Measurements from ENCODE around the gene CAMK2G.
A peak's percentile ranks its signal among the peaks of the same experiment; 100 is the strongest.
"Not testable (repeated sequence)": the region's sequence is repeated elsewhere in the genome, so short reads cannot be mapped to it uniquely, and the experiment has no call there.

Gene CAMK2G

DNA sequence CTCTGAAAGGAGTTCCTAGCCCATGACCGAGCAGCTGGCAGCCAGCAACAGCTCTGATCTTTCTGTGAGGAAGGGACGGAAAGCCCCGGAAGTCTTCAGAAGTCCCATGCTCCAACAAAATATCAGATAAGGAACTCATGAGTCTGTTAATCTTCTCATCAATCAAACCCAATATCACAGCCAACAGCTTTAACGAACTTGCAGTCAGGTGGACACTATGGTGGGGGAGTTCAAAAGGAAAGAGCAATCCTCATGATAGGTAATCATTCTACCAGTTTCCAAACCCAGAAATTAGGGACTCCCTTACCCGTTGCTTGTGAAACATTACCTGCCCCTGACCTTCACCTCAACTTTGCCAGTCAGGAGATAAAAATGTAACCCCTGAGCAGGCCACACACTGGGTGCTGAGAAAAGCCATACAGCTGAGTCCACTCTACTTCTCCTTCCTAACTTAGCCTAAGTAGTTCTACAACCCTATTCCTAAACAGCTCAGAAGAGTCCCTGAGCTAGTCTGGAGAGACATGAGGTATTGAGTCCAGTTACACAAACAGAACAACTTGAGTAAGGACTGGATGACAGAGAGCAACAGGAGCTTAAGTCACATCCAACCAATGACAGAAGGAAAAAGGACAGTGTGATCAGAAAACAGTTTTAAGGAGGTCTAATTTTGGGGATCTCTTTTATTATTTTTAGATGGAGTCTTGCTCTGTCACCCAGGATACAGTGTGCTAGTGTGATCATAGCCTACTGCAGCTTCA, 65.1 kb downstream of the CAMK2G start:
- no peak for DNase-seq

- DNase-seq: peak; percentile 15
These were observed 66.1 kb downstream of the CAMK2G start for GRCh38 chr10:73808021-73808815.

- peak; percentile 11 for DNase-seq
These were observed 66.9 kb downstream of the CAMK2G start for GRCh38 chr10:73807471-73807870.

GRCh38 chr10:73806176-73806950, 68.0 kb downstream of the CAMK2G start:
- DNase-seq: no peak

- no peak for DNase-seq
These were observed 70.6 kb downstream of the CAMK2G start for GRCh38 chr10:73803680-73804286.

- no peak for DNase-seq
These were observed 71.9 kb downstream of the CAMK2G start for GRCh38 chr10:73802276-73802991.

DNA sequence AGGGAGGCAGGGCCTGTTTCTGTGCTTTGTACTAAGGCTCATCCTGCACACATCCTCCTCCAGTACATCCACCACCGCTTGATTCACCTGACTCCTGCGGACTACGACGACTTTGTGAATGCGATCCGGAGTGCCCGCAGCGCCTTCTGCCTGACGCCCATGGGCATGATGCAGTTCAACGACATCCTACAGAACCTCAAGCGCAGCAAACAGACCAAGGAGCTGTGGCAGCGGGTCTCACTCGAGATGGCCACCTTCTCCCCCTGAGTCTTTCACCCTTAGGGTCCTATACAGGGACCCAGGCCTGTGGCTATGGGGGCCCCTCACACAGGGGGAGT, 73.1 kb downstream of the CAMK2G start:
- no peak for DNase-seq

DNA sequence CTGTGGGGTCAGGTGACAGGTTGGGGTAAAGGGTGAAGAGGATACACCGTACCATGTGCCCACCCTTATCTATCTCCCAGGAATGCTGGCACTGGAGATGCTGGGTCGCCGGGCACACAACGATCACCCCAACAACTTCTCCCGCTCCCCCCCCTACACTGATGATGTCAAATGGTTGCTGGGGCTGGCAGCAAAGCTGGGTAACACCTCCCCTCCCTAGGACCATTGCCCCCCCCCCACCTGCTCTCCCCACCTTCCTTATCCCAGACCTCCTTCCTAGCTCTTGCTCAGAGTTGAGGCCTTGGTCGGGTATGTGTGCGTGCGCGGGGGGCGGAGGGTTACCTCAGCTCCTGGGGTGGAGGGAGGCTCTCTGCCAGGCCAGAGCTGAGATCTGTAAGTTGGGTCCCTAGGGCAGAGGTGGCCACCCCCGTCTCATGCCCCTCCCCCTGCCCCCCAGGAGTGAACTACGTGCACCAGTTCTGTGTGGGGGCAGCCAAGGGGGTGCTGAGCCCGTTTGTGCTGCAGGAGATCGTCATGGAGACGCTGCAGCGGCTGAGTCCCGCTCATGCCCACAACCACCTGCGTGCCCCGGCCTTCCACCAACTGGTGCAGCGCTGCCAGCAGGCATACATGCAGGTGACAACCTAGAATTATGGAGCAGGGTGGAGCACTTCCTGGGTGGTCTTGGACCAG, 73.6 kb downstream of the CAMK2G start:
- no peak for DNase-seq

GRCh38 chr10:73799899-73800559, 74.3 kb downstream of the CAMK2G start:
- no peak for DNase-seq

DNA sequence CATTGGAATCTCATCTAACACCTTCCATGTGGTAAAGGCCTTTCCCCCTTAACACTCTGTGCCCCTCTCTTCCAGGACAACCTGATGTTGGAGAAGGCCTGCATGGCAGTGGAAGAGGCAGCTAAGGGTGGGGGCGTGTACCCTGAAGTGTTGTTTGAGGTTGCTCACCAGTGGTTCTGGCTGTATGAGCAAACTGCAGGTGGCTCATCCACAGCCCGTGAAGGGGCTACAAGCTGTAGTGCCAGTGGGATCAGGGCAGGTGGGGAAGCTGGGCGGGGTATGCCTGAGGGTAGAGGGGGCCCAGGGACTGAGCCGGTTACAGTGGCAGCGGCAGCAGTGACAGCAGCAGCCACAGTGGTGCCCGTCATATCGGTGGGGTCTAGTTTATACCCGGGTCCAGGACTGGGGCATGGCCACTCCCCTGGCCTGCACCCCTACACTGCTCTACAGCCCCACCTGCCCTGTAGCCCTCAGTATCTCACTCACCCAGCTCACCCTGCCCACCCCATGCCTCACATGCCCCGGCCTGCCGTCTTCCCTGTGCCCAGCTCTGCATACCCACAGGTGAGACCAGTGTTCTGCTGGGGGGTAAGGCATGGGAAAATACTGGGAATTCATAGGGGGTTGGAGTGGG, 75.3 kb downstream of the CAMK2G start:
- DNase-seq: no peak

GRCh38 chr10:73798087-73798486, 76.3 kb downstream of the CAMK2G start:
- DNase-seq: no peak

DNA sequence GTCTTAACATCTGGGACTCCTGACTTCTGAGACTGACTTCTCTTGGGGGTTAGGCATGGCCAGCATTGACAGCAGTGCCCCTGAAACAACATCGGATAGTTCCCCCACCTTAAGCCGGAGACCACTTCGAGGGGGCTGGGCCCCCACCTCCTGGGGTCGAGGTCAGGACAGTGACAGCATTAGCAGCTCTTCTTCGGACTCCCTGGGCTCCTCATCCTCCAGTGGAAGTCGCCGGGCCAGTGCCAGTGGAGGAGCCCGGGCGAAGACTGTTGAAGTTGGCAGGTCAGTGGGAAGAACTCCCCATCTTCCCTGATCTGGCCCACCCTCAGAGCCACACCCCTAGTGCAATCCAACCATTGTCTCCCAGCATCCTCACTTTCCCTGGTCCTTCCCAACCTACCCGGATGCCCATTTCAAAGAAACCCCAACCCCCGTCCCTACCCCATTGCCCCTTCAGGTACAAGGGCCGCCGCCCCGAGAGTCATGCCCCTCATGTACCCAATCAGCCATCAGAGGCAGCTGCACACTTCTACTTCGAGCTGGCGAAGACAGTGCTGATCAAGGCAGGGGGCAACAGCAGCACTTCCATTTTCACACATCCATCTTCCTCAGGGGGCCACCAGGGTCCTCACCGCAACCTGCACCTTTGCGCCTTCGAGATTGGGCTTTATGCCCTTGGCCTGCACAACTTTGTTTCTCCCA, 76.9 kb downstream of the CAMK2G start:
- DNase-seq: no peak

GRCh38 chr10:73796766-73797165, 77.6 kb downstream of the CAMK2G start:
- DNase-seq: no peak

GRCh38 chr10:73796035-73796434, 78.3 kb downstream of the CAMK2G start:
- not testable (repeated sequence) for DNase-seq

DNA sequence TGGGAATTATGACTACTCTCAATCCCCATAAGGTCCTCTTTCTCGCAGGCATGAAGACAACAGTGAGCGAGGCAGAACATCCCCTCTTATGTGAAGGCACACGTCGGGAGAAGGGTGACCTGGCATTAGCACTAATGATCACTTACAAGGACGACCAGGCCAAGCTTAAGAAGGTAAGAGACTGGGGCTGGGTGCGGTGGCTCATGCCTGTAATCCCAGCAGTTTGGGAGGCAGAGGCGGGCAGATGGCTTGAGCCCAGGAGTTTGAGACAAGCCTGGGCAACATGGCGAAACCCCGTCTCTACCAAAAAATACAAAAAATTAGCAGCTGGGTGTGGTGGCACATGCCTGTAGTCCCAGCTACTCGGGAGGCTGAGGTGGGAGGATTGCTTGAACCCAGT, 78.9 kb downstream of the CAMK2G start:
- DNase-seq: not testable (repeated sequence)

GRCh38 chr10:73793456-73793855, 80.9 kb downstream of the CAMK2G start:
- DNase-seq: no peak

DNA sequence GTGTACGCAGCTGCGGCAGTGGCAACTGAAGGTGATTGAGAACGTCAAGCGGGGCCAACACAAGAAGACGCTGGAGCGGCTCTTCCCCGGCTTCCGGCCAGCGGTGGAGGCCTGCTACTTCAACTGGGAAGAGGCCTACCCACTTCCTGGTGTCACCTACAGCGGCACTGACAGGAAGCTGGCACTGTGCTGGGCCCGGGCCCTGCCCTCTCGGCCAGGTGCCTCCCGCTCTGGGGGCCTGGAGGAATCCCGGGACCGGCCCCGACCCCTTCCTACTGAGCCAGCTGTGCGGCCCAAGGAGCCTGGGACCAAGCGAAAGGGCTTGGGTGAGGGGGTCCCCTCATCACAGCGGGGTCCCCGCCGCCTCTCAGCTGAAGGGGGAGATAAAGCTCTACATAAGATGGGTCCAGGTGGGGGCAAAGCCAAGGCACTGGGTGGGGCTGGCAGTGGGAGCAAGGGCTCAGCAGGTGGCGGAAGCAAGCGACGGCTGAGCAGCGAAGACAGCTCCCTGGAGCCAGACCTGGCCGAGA, 82.4 kb downstream of the CAMK2G start:
- DNase-seq: no peak

- no peak for DNase-seq
These were observed 83.3 kb downstream of the CAMK2G start for GRCh38 chr10:73790886-73791625.

DNA sequence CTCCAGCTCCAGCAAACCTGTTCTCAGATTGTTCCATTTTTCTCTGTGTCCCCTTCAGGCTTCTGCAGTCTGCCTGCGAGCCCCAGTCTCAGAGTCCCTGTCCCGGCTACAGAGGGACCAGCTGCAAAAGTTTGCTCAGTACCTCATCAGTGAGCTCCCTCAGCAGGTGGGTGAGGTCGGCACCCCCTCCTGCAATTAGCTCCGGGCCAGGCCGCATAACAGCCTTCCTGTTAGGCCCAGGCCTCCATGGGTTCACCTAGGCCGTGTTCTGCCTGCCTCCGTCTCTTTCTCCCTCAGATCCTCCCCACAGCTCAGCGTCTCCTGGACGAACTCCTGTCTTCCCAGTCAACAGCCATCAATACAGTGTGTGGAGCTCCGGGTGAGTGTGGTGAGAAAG, 84.7 kb downstream of the CAMK2G start:
- DNase-seq: no peak
